Activated CD4-positive, alpha-beta T cell treated with anti-CD3 and anti-CD28 coated beads for 36 hours (primary cell): Measurements from ENCODE around the gene F7. TPM values are rescaled to one million over a fixed set of nuclear protein-coding genes. Genes with fewer than 3 reads are reported as not detected.

Experiments
- ATAC-seq: fragments of 200-7000 bp; cut with Tn5 transposase; one replicate; pipeline ENCODE4 v1.10.0; 2021; ENCODE audit warnings: mild to moderate bottlenecking, moderate library complexity
- CTCF ChIA-PET: fragments of 350-600 bp; sonication (Branson Sonifier 250); formaldehyde crosslinking; loops from one replicate; lab custom pipeline; 2021; ENCODE audit warnings: antibody characterized with exemption; lab: Charles Lee
- POLR2A ChIA-PET: fragments of 350-600 bp; sonication (Branson Sonifier 250); formaldehyde crosslinking; loops from one replicate; lab custom pipeline; 2021; ENCODE audit warnings: antibody characterized with exemption, inconsistent platforms; lab: Charles Lee
- DNase-seq: peaks from one replicate; pipeline ENCODE4 v3.0.0-alpha.2; 2020
- H3K27ac Mint-ChIP-seq: one replicate; pipeline ENCODE4 v1.8.0; 2021; ENCODE audit warnings: mixed read lengths
- H3K27me3 Mint-ChIP-seq: one replicate; pipeline ENCODE4 v1.8.0; 2021; ENCODE audit warnings: mixed read lengths
- H3K36me3 Mint-ChIP-seq: one replicate; pipeline ENCODE4 v1.8.0; 2021; ENCODE audit warnings: low read depth, mixed read lengths
- H3K4me1 Mint-ChIP-seq: one replicate; pipeline ENCODE4 v1.8.0; 2021; ENCODE audit warnings: mixed read lengths
- H3K4me3 Mint-ChIP-seq: one replicate; pipeline ENCODE4 v1.8.0; 2021; ENCODE audit warnings: mild to moderate bottlenecking, moderate library complexity, mixed read lengths
- H3K9me3 Mint-ChIP-seq: one replicate; pipeline ENCODE4 v1.8.0; 2021; ENCODE audit warnings: low read depth, mixed read lengths
- intact Hi-C, 2 experiments: fragments of 100-400 bp; cut with DNase I in 1 of 2; cut with micrococcal nuclease in 1 of 2; formaldehyde crosslinking; loops; one replicate each; pipeline versions ENCODE4 v1.14.2 to v1.15.1; 2022 to 2024; cut with DNase I, micrococcal nuclease
- total RNA-seq, 2 experiments: library from RNA; stranded (reverse); gene quantifications; one replicate each; pipeline ENCODE4 v1.2.3, GENCODE V29; 2021

The F7 gene
- total RNA-seq, 2 experiments from 2014 or later = 0.11 to 0.12 TPM

GRCh38 chr13:113166681-113167080 lies 61.1 kb downstream of the F7 start:
- no peak overlapping the region for H3K4me3 Mint-ChIP-seq
- no peaks in the 10 kb centered on the region for H3K27me3 Mint-ChIP-seq
- peaks cover 2% of the 10 kb centered on the region for H3K9me3 Mint-ChIP-seq
- POLR2A ChIA-PET = no interaction called here
- H3K36me3 Mint-ChIP-seq = peaks cover 32% of the 10 kb centered on the region
- intact Hi-C loops = no loop called here
- CTCF ChIA-PET = no interaction called here
- ATAC-seq (no peak), DNase-seq (no peak)
- H3K27ac Mint-ChIP-seq = no peak overlapping the region
- H3K4me1 Mint-ChIP-seq = peaks cover 19% of the 10 kb centered on the region

DNA sequence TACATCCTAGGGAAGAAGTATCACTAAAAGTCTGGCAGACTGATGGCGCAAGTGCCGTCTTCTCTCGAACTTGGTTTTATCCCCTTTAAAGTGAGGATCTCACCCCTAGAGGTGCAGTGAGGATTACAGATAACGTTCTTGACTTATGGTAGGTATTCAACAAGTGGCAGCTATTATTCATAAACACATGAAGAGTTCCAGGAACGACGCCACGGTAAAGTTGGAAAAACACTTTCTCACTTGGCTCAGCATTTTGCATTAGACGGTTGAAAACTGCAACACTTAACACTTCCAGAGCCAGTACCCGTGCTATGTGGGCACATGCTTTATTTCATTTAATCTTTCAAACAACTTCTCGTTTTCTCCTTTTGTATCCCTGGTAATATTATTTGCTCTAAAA lies 61.6 kb downstream of the F7 start:
- intact Hi-C loops = no loop called here
- H3K27ac Mint-ChIP-seq = no peak overlapping the region
- peaks cover 2% of the 10 kb centered on the region for H3K9me3 Mint-ChIP-seq
- CTCF ChIA-PET = no interaction called here
- no peak overlapping the region for H3K4me3 Mint-ChIP-seq
- DNase-seq (no peak), ATAC-seq (no peak)
- H3K4me1 Mint-ChIP-seq = peaks cover 19% of the 10 kb centered on the region
- POLR2A ChIA-PET = no interaction called here
- no peaks in the 10 kb centered on the region for H3K27me3 Mint-ChIP-seq
- peaks cover 34% of the 10 kb centered on the region for H3K36me3 Mint-ChIP-seq

DNA sequence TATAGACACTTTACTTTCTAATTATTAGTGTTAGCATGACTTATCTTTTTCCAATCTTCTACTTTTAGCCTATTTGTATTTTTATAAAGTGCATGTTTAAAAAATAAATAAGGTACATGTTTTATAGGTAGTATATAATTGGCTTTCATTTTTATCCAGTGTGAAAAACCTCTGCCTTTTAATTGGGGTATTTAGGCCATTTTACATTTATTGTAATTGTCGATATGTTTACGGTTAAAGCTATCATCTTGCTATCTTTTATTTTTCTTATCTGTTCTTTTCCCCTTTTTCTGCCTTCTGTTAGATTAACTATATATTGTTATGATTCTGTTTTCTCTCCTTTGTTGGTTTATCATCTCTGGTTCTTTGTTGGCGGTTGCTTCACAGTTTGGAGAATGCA lies 62.0 kb downstream of the F7 start:
- Mint-ChIP-seq H3K27me3 (no peaks in the 10 kb centered on the region), H3K9me3 (peaks cover 2% of the 10 kb centered on the region), H3K36me3 (peaks cover 35% of the 10 kb centered on the region), H3K4me1 (peaks cover 19% of the 10 kb centered on the region), H3K27ac (no peak overlapping the region), H3K4me3 (no peak overlapping the region)
- intact Hi-C loops = no loop called here
- ChIA-PET POLR2A (no interaction called here), CTCF (no interaction called here)
- DNase-seq (no peak), ATAC-seq (no peak)

DNA sequence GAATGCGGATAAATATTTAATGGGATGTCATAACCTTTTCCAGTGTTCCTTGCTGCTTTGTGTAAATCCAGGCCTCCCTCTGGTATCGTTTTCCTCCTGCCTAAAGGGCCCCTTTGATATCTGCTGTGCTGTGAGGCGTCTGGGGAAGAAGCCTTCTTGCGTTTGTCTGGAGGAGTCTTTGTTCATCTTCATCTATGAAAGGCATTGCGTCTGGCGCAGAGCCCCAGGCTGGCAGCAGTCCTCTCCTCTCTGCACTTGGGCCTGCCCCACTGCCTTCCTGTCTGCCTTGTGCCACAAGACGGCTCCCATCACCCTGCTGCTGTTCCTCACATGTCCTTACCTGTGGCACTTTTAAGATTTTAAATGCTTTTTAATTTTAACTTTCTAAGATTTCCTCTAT lies 62.6 kb downstream of the F7 start:
- ChIA-PET POLR2A (no interaction called here), CTCF (no interaction called here)
- Mint-ChIP-seq H3K4me3 (no peak overlapping the region), H3K4me1 (peaks cover 19% of the 10 kb centered on the region), H3K36me3 (peaks cover 38% of the 10 kb centered on the region), H3K9me3 (peaks cover 2% of the 10 kb centered on the region), H3K27me3 (no peaks in the 10 kb centered on the region), H3K27ac (no peak overlapping the region)
- ATAC-seq (no peak), DNase-seq (no peak)
- intact Hi-C loops = no loop called here

DNA sequence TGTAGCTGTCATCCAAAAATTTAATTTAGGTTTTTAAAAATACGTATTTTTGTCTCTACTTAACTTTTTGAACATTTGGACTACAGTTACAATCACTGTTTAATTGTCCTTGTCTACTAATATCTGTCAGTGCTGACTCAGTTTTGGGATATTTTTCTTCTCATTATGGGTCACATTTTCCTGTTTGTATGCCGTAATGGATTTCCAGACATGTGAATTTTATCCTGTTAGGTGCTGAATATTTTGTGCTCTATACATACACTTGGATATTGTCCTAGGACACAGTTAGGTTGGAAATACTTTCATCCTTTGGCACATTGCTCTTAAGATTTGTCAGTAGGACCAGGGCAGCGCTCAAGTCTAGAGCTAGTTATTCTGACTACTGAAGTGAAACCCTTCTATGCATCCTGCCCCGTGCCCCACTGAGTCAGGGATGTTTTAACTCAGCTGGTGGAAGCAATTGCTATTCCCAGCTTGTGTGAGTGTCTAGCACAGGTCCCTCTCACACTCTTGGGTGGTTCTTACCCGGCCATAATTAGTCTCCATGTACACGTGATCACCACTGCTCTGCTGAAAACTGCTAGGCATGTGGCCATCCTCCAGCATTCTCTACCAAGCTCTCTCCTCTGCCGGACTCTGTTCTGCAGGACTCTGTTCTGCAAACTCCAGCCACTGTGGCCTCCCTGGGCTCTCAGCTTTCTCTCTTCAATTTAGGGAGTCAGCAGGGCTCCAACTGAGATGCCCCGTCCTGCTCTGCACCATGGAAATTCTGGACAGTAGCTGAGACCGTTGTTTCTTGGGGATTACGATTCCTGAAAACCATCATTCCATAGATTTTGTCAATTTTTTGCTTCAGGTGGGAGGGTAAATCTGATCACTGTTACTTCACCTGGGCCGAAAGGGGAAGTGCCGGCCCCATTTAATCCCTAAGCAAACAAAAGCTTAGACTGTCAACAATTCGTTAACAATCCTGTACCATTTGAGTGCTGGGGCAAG lies 64.0 kb downstream of the F7 start:
- Mint-ChIP-seq H3K36me3 (peaks cover 43% of the 10 kb centered on the region), H3K4me1 (peaks cover 17% of the 10 kb centered on the region), H3K4me3 (no peak overlapping the region), H3K27ac (no peak overlapping the region), H3K9me3 (peaks cover 2% of the 10 kb centered on the region), H3K27me3 (no peaks in the 10 kb centered on the region)
- ChIA-PET CTCF (interaction anchor here (1.2 kb wide), 1 partner anchor 9 kb away, joined by 3 read pairs; no protein-coding TSS in a partner anchor), POLR2A (interaction anchor here (0.7 kb wide), 1 partner anchor 60 kb away, joined by 4 read pairs; no protein-coding TSS in a partner anchor)
- ATAC-seq = no peak
- intact Hi-C loops = no loop called here
- no peak for DNase-seq

Other genes starting within 250 kb of the F7 start
- 1 to 10 TPM; 8.4 to 8.7 TPM for gene MCF2L, start 136.6 kb upstream of the F7 start, total RNA-seq
- not detected for gene F10, start 17.0 kb downstream of the F7 start, total RNA-seq
- not detected for gene PROZ, start 52.9 kb downstream of the F7 start, total RNA-seq
- gene PCID2, start 102.9 kb downstream of the F7 start, total RNA-seq = 10 to 100 TPM; 66.7 to 72.8 TPM
- 10 to 100 TPM; 81.7 to 87.4 TPM for gene CUL4A, start 103.8 kb downstream of the F7 start, total RNA-seq
- gene LAMP1, start 191.4 kb downstream of the F7 start, total RNA-seq = 10 to 100 TPM; 32.2 to 36.0 TPM